Neutrophil (primary cell): ENCODE results near the gene COL12A1.

Experiments used
- H3K27ac ChIP-seq: fragments of 200-600 bp; sonication (generic); 2 replicates; pipeline ENCODE4 v1.5.1; 2016; ENCODE audit warnings: mild to moderate bottlenecking, moderate library complexity
- H3K27me3 ChIP-seq: fragments of 200-600 bp; sonication (generic); 2 replicates; pipeline ENCODE4 v1.6.0; 2016; ENCODE audit warnings: mild to moderate bottlenecking
- H3K36me3 ChIP-seq: fragments of 200-600 bp; sonication (generic); 2 replicates; pipeline ENCODE4 v1.5.1; 2017
- H3K4me1 ChIP-seq, 2 experiments: fragments of 200-600 bp in 1 of 2; sonication (generic) in 1 of 2; 1 replicate in 1 of 2; 2 replicates in 1 of 2; pipeline versions ENCODE4 v1.5.1 to v1.6.1; 2013 to 2016; ENCODE audit warnings: low read depth in 1 of 2, low read length in 1 of 2, mild to moderate bottlenecking in 1 of 2, moderate library complexity in 1 of 2; ENCODE audit not compliant: control insufficient read depth in 1 of 2, insufficient read depth in 1 of 2
- H3K4me3 ChIP-seq, 2 experiments: fragments of 200-600 bp in 1 of 2; sonication (generic) in 1 of 2; 1 replicate in 1 of 2; 2 replicates in 1 of 2; pipeline ENCODE4 v1.5.1; 2013 to 2016; ENCODE audit warnings: low read depth in 1 of 2, low read length in 1 of 2, mild to moderate bottlenecking in 1 of 2, moderate library complexity in 1 of 2
- H3K9me3 ChIP-seq: fragments of 200-600 bp; sonication (generic); 2 replicates; pipeline ENCODE4 v1.5.1; 2016
- CTCF ChIP-seq: fragments of 200-600 bp; sonication (generic); IDR thresholded peaks from 2 replicates; pipeline ENCODE4 v1.5.1; 2016; ENCODE audit warnings: antibody characterized with exemption

Gene COL12A1

GRCh38 chr6:75118925-75119515, 86.8 kb downstream of the COL12A1 start:
- no peaks in the 10 kb centered on the region for H3K36me3 ChIP-seq

GRCh38 chr6:75117701-75118100, 88.2 kb downstream of the COL12A1 start:
- Histone ChIP-seq H3K9me3 (no peaks in the 10 kb centered on the region), H3K4me1 (no peaks in the 10 kb centered on the region), H3K36me3 (no peaks in the 10 kb centered on the region), H3K27me3 (no peaks in the 10 kb centered on the region), H3K27ac (no peak overlapping the region), H3K4me3 (no peak overlapping the region)
- no peak for TF ChIP-seq CTCF

More at GRCh38 chr6:75118925-75119515, 86.8 kb downstream of the COL12A1 start:
- no peak for TF ChIP-seq CTCF
- no peaks in the 10 kb centered on the region for H3K4me1 ChIP-seq
- H3K27ac ChIP-seq, result no peak overlapping the region
- no peak overlapping the region for H3K4me3 ChIP-seq
- no peaks in the 10 kb centered on the region for H3K9me3 ChIP-seq
- H3K27me3 ChIP-seq, result no peaks in the 10 kb centered on the region

GRCh38 chr6:75116946-75117345, 88.9 kb downstream of the COL12A1 start:
- Histone ChIP-seq H3K36me3 (no peaks in the 10 kb centered on the region), H3K9me3 (no peaks in the 10 kb centered on the region), H3K27ac (no peak overlapping the region), H3K4me1 (no peaks in the 10 kb centered on the region), H3K4me3 (no peak overlapping the region), H3K27me3 (no peaks in the 10 kb centered on the region)
- TF ChIP-seq CTCF, result no peak

- TF ChIP-seq CTCF, result no peak
- Histone ChIP-seq H3K36me3 (no peaks in the 10 kb centered on the region), H3K9me3 (no peaks in the 10 kb centered on the region), H3K4me1 (no peaks in the 10 kb centered on the region), H3K27me3 (no peaks in the 10 kb centered on the region), H3K4me3 (no peak overlapping the region), H3K27ac (no peak overlapping the region)
These were observed 90.4 kb downstream of the COL12A1 start for GRCh38 chr6:75115481-75115880.

GRCh38 chr6:75114806-75115205, 91.0 kb downstream of the COL12A1 start:
- H3K4me3 ChIP-seq, result no peak overlapping the region
- no peaks in the 10 kb centered on the region for H3K4me1 ChIP-seq
- no peaks in the 10 kb centered on the region for H3K27me3 ChIP-seq
- no peaks in the 10 kb centered on the region for H3K9me3 ChIP-seq
- TF ChIP-seq CTCF, result no peak
- H3K36me3 ChIP-seq, result no peaks in the 10 kb centered on the region
- no peak overlapping the region for H3K27ac ChIP-seq

- no peaks in the 10 kb centered on the region for H3K27me3 ChIP-seq
- no peak for TF ChIP-seq CTCF
- H3K4me3 ChIP-seq, result no peak overlapping the region
- H3K4me1 ChIP-seq, result no peaks in the 10 kb centered on the region
- no peaks in the 10 kb centered on the region for H3K36me3 ChIP-seq
- no peak overlapping the region for H3K27ac ChIP-seq
- no peaks in the 10 kb centered on the region for H3K9me3 ChIP-seq
These were observed 91.7 kb downstream of the COL12A1 start for GRCh38 chr6:75114195-75114594.
